GM19240 (cell line): ENCODE results near the gene TRABD.
A peak's percentile ranks its signal among the peaks of the same experiment; 100 is the strongest.
"Not testable (repeated sequence)": the region's sequence is repeated elsewhere in the genome, so short reads cannot be mapped to it uniquely, and the experiment has no call there.

Experiments used
- DNase-seq: peaks from one replicate; pipeline ENCODE4 v3.0.0; 2011; ENCODE audit warnings: low spot score; ENCODE audit not compliant: insufficient read length

TRABD gene

GRCh38 chr22:50185375-50186087 is at the start of gene TRABD:
Gene TRABD (plus strand): TSS chr22:50185913. CDS start chr22:50193061, 7,148 bp downstream.
- DNase-seq, result peak; percentile 97

GRCh38 chr22:50136581-50137015 is 49.1 kb upstream of the TRABD start:
- no peak for DNase-seq

- not testable (repeated sequence) for DNase-seq
Observed at GRCh38 chr22:50137277-50137676, 48.4 kb upstream of the TRABD start.

- DNase-seq, result no peak
Observed at GRCh38 chr22:50138041-50138440, 47.7 kb upstream of the TRABD start.

- no peak for DNase-seq
Observed at GRCh38 chr22:50138988-50139387, 46.7 kb upstream of the TRABD start.

GRCh38 chr22:50139843-50140415 is 45.8 kb upstream of the TRABD start:
- no peak for DNase-seq

- no peak for DNase-seq
Observed at GRCh38 chr22:50140615-50141014, 45.1 kb upstream of the TRABD start.

GRCh38 chr22:50141462-50141861 is 44.3 kb upstream of the TRABD start:
- DNase-seq, result no peak

- no peak for DNase-seq
Observed at GRCh38 chr22:50141891-50142363, 43.8 kb upstream of the TRABD start.

GRCh38 chr22:50143096-50143495 is 42.6 kb upstream of the TRABD start:
- no peak for DNase-seq

- DNase-seq, result no peak
Observed at GRCh38 chr22:50144005-50144614, 41.6 kb upstream of the TRABD start.

GRCh38 chr22:50145721-50146438 is 39.8 kb upstream of the TRABD start:
- DNase-seq, result no peak

GRCh38 chr22:50146439-50147238 is 39.1 kb upstream of the TRABD start:
- no peak for DNase-seq

- not testable (repeated sequence) for DNase-seq
Observed at GRCh38 chr22:50147258-50148165, 38.2 kb upstream of the TRABD start.

GRCh38 chr22:50148166-50148500 is 37.6 kb upstream of the TRABD start:
- no peak for DNase-seq

- peak; percentile 93 for DNase-seq
Observed at GRCh38 chr22:50148991-50149721, 36.6 kb upstream of the TRABD start.

- DNase-seq, result no peak
Observed at GRCh38 chr22:50150161-50151129, 35.3 kb upstream of the TRABD start.
